Neural cell (in vitro differentiated cells): ENCODE measurements around the gene SCGN.

Experiments
- CTCF ChIP-seq: fragments of 450-650 bp; IDR thresholded peaks from 2 replicates; pipeline ENCODE4 v1.5.1; 2014; ENCODE audit warnings: antibody characterized with exemption, mild to moderate bottlenecking, moderate library complexity; ENCODE audit not compliant: poor library complexity, severe bottlenecking
- MXI1 ChIP-seq: fragments of 450-650 bp; conservative IDR thresholded peaks from 2 replicates; pipeline ENCODE4 v1.6.1; 2014; ENCODE audit warnings: antibody characterized with exemption, mild to moderate bottlenecking; ENCODE audit not compliant: poor library complexity, severe bottlenecking
- POLR2AphosphoS5 ChIP-seq: IDR thresholded peaks from 2 replicates; pipeline ENCODE4 v1.6.1; 2012
- REST ChIP-seq: IDR thresholded peaks from 2 replicates; pipeline ENCODE4 v1.6.1; 2012; ENCODE audit warnings: borderline replicate concordance

DNA sequence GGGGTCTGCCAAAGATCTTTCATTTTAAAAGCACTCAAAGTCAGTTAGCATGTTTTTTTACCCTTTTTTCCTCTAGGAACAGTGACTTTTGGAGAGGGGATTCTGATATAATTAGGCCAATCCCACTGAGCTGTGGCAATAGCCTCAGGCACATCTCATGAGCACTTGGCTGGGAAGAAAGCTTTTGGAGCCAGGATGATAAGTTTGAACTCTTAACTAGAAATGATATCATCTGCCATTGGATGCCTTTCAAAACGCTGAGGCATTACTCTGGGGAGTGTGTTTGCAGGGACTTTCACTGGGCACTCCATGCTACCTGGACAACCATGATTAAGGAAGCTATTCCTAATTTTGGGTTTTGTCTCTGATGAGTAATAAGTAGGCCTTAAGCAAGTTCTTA is 3.7 kb downstream of the SCGN start:
- TF ChIP-seq CTCF = no peak
- no peak for TF ChIP-seq MXI1
- TF ChIP-seq REST = no peak
- TF ChIP-seq POLR2AphosphoS5 = no peak
